HG03103 (cell line): ENCODE data around the gene LRRC74A.

Experiments
- ATAC-seq: cut with Tn5 transposase; IDR thresholded peaks from one replicate; pipeline ENCODE4 v1.9.1; 2021; ENCODE audit warnings: low read depth; ENCODE audit not compliant: unreplicated experiment

The LRRC74A gene

GRCh38 chr14:76918256-76918781 is 92.1 kb downstream of the LRRC74A start:
- no peak for ATAC-seq

GRCh38 chr14:76918782-76919394 is 92.7 kb downstream of the LRRC74A start:
- no peak for ATAC-seq
